ENCODE measurements around the gene PLEKHH1.

DNA sequence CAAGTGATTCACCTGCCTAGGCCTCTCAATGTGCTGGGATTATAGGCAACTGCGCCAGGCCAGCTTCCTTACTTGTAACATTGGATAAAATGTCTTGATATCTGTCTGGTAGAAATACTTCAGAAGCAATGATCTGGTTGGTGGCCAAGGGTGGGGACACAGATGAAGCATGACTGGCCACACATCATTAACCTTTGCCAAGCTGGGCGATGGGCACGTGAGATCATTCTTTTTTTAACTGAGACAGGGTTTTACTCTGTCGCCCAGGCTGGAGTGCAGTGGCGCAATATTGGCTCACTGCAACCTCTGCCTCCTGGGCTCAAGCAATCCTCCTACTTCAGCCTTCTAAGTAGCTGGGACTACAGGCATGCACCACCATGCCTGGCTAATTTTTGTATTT lies 31.1 kb downstream of the PLEKHH1 start:
- TF ChIP-seq POLR2AphosphoS5 (IDR thresholded peaks at IDR 0.05; ENCODE audit: borderline replicate concordance, low read depth, low read length): no peak
- TF ChIP-seq FOXP2 (optimal IDR thresholded peaks at IDR 0.05; ENCODE audit: control extremely low read depth, extremely low read length, insufficient read depth): no peak
- no peak for TF ChIP-seq EZH2 (IDR thresholded peaks at IDR 0.05)

All from SK-N-MC (cell line).